H1 (cell line): ENCODE data around the gene TMEM183A. TPM values are rescaled to one million over a fixed set of nuclear protein-coding genes. Genes with fewer than 3 reads are reported as not detected.

Source experiments
- CTCF ChIA-PET: fragments of 300-600 bp; sonication (Branson Sonifier 250); formaldehyde crosslinking; loops from one replicate; lab custom pipeline; 2021; ENCODE audit not compliant: partially characterized antibody; lab: Charles Lee
- POLR2A ChIA-PET: fragments of 300-600 bp; sonication (Branson Sonifier 250); formaldehyde crosslinking; loops from one replicate; lab custom pipeline; 2021; ENCODE audit warnings: inconsistent platforms; ENCODE audit not compliant: partially characterized antibody; lab: Charles Lee
- DNase-seq, 2 experiments: peaks; one replicate each; pipeline versions ENCODE4 v3.0.0 to v3.0.0-alpha.2; 2010 to 2022; ENCODE audit warnings: low spot score in 2 of 2, low read depth in 1 of 2, mixed read lengths in 1 of 2
- FAIRE-seq: peaks from 2 replicates; lab custom pipeline; 2011; peaks lifted over from hg19 to GRCh38; lab: Jason Lieb, UNC
- H2AFZ ChIP-seq: 2 replicates; pipeline ENCODE4 v1.8.1; 2012; ENCODE audit warnings: low read length, inconsistent platforms
- H2AK5ac ChIP-seq: 2 replicates; pipeline ENCODE4 v1.6.1; 2013; ENCODE audit warnings: low read depth, low read length
- H2BK120ac ChIP-seq: replicated peaks from 2 replicates; pipeline ENCODE3; 2013; ENCODE audit warnings: low read depth, low read length, inconsistent platforms
- H2BK12ac ChIP-seq: 2 replicates; pipeline ENCODE4 v1.6.1; 2013; ENCODE audit warnings: low read depth, low read length
- H2BK15ac ChIP-seq: 2 replicates; pipeline ENCODE4 v1.6.1; 2013; ENCODE audit warnings: low read length
- H2BK20ac ChIP-seq: 2 replicates; pipeline ENCODE4 v1.6.1; 2013; ENCODE audit warnings: low read length
- H2BK5ac ChIP-seq: 2 replicates; pipeline ENCODE4 v1.6.1; 2013; ENCODE audit warnings: low read depth, low read length
- H3K14ac ChIP-seq: 2 replicates; pipeline ENCODE4 v1.6.1; 2013; ENCODE audit warnings: inconsistent platforms; ENCODE audit not compliant: insufficient read length
- H3K18ac ChIP-seq: 2 replicates; pipeline ENCODE4 v1.6.1; 2013; ENCODE audit warnings: low read length; ENCODE audit errors: extremely low read depth
- H3K23ac ChIP-seq: 2 replicates; pipeline ENCODE4 v1.6.1; 2013; ENCODE audit warnings: inconsistent platforms; ENCODE audit not compliant: insufficient read length
- H3K23me2 ChIP-seq: 2 replicates; pipeline ENCODE4 v1.6.1; 2013; ENCODE audit warnings: low read depth, low read length
- H3K27ac ChIP-seq: 2 replicates; pipeline ENCODE4 v1.6.1; 2011; ENCODE audit warnings: low read depth, low read length, inconsistent platforms
- H3K27me3 ChIP-seq, 4 experiments: replicated peaks in 1 of 4; 1 replicate in 1 of 4; 2 replicates in 3 of 4; pipeline versions ENCODE4 v1.6.1 to v1.8.1; 2011 to 2013; ENCODE audit warnings: low read length in 3 of 4, mild to moderate bottlenecking in 3 of 4, inconsistent platforms in 2 of 4, mixed read lengths in 2 of 4, moderate library complexity in 1 of 4; ENCODE audit not compliant: control insufficient read depth in 3 of 4, insufficient read depth in 3 of 4; ENCODE audit errors: extremely low read depth in 1 of 4
- H3K36me3 ChIP-seq, 4 experiments: 2 replicates each; pipeline versions ENCODE4 v1.6.1 to v1.8.1; 2011 to 2013; ENCODE audit warnings: mild to moderate bottlenecking in 4 of 4, low read length in 3 of 4, moderate library complexity in 2 of 4, control low read depth in 1 of 4, inconsistent platforms in 1 of 4; ENCODE audit not compliant: insufficient read depth in 4 of 4, control insufficient read depth in 2 of 4
- H3K4ac ChIP-seq: replicated peaks from 2 replicates; pipeline ENCODE3; 2013; ENCODE audit warnings: low read length, low read depth, mixed read lengths, inconsistent platforms; ENCODE audit not compliant: insufficient read length
- H3K4me1 ChIP-seq, 4 experiments: replicated peaks in 1 of 4; 1 replicate in 1 of 4; 2 replicates in 3 of 4; pipeline versions ENCODE4 v1.6.1 to v1.8.1; 2011 to 2013; ENCODE audit warnings: low read length in 3 of 4, inconsistent platforms in 2 of 4, mixed read lengths in 1 of 4; ENCODE audit not compliant: insufficient read depth in 4 of 4, control insufficient read depth in 3 of 4
- H3K4me2 ChIP-seq, 2 experiments: 2 replicates each; pipeline versions ENCODE4 v1.6.1 to v1.8.1; 2011 to 2013; ENCODE audit warnings: low read depth in 2 of 2, low read length in 2 of 2, control low read depth in 1 of 2, inconsistent platforms in 1 of 2, mild to moderate bottlenecking in 1 of 2; ENCODE audit not compliant: insufficient read depth in 1 of 2
- H3K4me3 ChIP-seq, 4 experiments: fragments of 200-600, 300-600 bp in 1 of 4; sonication (generic), shearing (Covaris generic), sonication (Bioruptor Twin) in 1 of 4; 2 replicates each; pipeline versions ENCODE4 v1.5.1 to v1.8.1; 2011 to 2016; ENCODE audit warnings: low read length in 4 of 4, low read depth in 3 of 4, control low read depth in 2 of 4, inconsistent platforms in 2 of 4, mild to moderate bottlenecking in 2 of 4, mixed read lengths in 1 of 4, moderate library complexity in 1 of 4; ENCODE audit not compliant: insufficient read depth in 2 of 4; ENCODE audit errors: extremely low read depth in 1 of 4
- H3K56ac ChIP-seq: replicated peaks from 2 replicates; pipeline ENCODE3; 2013; ENCODE audit warnings: low read depth, mild to moderate bottlenecking, mixed read lengths, low read length, inconsistent platforms; ENCODE audit not compliant: insufficient read length
- H3K79me1 ChIP-seq: 2 replicates; pipeline ENCODE4 v1.6.1; 2013; ENCODE audit warnings: low read depth, low read length, control low read depth
- H3K79me2 ChIP-seq, 2 experiments: 2 replicates each; pipeline versions ENCODE4 v1.6.1 to v1.8.1; 2012 to 2013; ENCODE audit warnings: low read length in 2 of 2, mild to moderate bottlenecking in 2 of 2, inconsistent platforms in 1 of 2; ENCODE audit not compliant: insufficient read depth in 2 of 2, control insufficient read depth in 1 of 2
- H3K9ac ChIP-seq, 4 experiments: replicated peaks in 1 of 4; 1 replicate in 1 of 4; 2 replicates in 3 of 4; pipeline versions ENCODE4 v1.6.1 to v1.8.1; 2011 to 2013; ENCODE audit warnings: low read depth in 3 of 4, low read length in 3 of 4, control low read depth in 2 of 4, mild to moderate bottlenecking in 2 of 4, moderate library complexity in 2 of 4, inconsistent platforms in 1 of 4; ENCODE audit errors: extremely low read depth in 1 of 4
- H3K9me3 ChIP-seq, 2 experiments: 2 replicates each; pipeline versions ENCODE4 v1.6.1 to v1.8.1; 2012 to 2013; ENCODE audit warnings: mild to moderate bottlenecking in 2 of 2, moderate library complexity in 2 of 2, control low read depth in 1 of 2, inconsistent platforms in 1 of 2, low read depth in 1 of 2, low read length in 1 of 2, mixed read lengths in 1 of 2; ENCODE audit not compliant: insufficient read depth in 2 of 2
- H4K20me1 ChIP-seq, 2 experiments: replicated peaks in 1 of 2; 2 replicates each; pipeline versions ENCODE3 to v1.8.1; 2011 to 2013; ENCODE audit warnings: inconsistent platforms in 2 of 2, low read length in 2 of 2, mild to moderate bottlenecking in 1 of 2; ENCODE audit not compliant: insufficient read depth in 2 of 2, control insufficient read depth in 1 of 2
- H4K5ac ChIP-seq: 2 replicates; pipeline ENCODE4 v1.6.1; 2013; ENCODE audit warnings: low read length, low read depth, mixed read lengths, inconsistent platforms; ENCODE audit not compliant: insufficient read length
- H4K8ac ChIP-seq: 2 replicates; pipeline ENCODE4 v1.8.0; 2013; ENCODE audit warnings: mild to moderate bottlenecking, moderate library complexity, low read length, inconsistent platforms; ENCODE audit not compliant: insufficient read depth; ENCODE audit errors: extremely low read depth
- H4K91ac ChIP-seq: replicated peaks from 2 replicates; pipeline ENCODE3; 2013; ENCODE audit warnings: low read length, mixed read lengths, inconsistent platforms; ENCODE audit not compliant: insufficient read length
- FOSL1 ChIP-seq: IDR thresholded peaks from 2 replicates; pipeline ENCODE4 v1.6.1; 2011; ENCODE audit warnings: mild to moderate bottlenecking, low read depth, low read length, moderate library complexity; ENCODE audit not compliant: insufficient read depth
- JUN ChIP-seq: IDR thresholded peaks from 2 replicates; pipeline ENCODE4 v1.6.1; 2011; ENCODE audit warnings: low read depth, mild to moderate bottlenecking, improper control_type of control experiment, low read length
- RFX5 ChIP-seq: IDR thresholded peaks from 2 replicates; pipeline ENCODE4 v1.6.1; 2011; ENCODE audit warnings: low read depth, low read length, improper control_type of control experiment, borderline replicate concordance
- WGBS, 2 experiments: shearing (Covaris generic) in 1 of 2; methylation state at CpG; one replicate each; pipeline versions ENCODE4 v1.1.6 to v1.1.7; 2013 to 2015; ENCODE audit warnings: low lambda C conversion rate in 2 of 2, mixed read lengths in 2 of 2, inconsistent platforms in 1 of 2, low coverage in 1 of 2, missing lambda C conversion rate in 1 of 2; ENCODE audit not compliant: insufficient replicate concordance in 2 of 2, insufficient coverage in 1 of 2, insufficient read length in 1 of 2; ENCODE audit errors: extremely low coverage in 1 of 2, missing lambda C conversion rate in 1 of 2; 5-methylcytosine and 5-hydroxymethylcytosine counted together
- polyA plus RNA-seq, 7 experiments: library from polyadenylated mRNA; depleted of rRNA in 3 of 7; stranded (reverse) in 5 of 7; unstranded in 2 of 7; fragments of >200 nt in 5 of 7; fragments of 200-250 nt in 2 of 7; gene quantifications; 1 replicate in 5 of 7; 2 replicates in 1 of 7; 4 replicates in 1 of 7; pipeline versions ENCODE4 v1.2.1 to v1.2.3, GENCODE V29; 2011 to 2013; ENCODE audit warnings: missing spikeins in 2 of 7, mixed read lengths in 2 of 7
- total RNA-seq: library from RNA; stranded (reverse); fragmentation: NEBNext Ultra II Directional; extraction: Animal tissue kit (Norgen Biotek cat#: 25700); gene quantifications from 2 replicates; pipeline ENCODE4 v1.2.1, GENCODE V29; 2021

TMEM183A gene
- total and polyA plus RNA-seq, 2 of the 8 experiments (the other 6 are each of a cell fraction or from before 2014, with no cell fraction given): 107 to 173 TPM

DNA sequence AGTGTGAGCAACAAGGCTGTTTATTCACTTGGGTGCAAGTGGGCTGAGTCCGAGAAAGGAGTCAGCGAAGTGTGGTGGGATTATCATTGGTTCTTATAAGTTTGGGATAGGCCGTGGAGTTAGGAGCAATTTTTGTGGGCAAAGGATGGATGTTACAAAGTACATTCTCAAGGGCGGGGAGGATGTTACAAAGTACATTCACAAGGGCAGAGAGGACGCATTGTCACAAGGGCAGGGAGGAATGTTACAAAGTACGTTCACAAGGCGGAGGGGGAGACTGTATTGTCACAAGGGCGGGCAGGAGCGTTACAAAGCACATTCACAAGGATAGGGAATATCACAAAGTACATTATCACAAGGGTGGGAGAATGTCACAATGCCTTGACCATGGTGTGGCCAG, 5.2 kb upstream of the TMEM183A start:
- POLR2A ChIA-PET: no interaction called here
- H3K18ac ChIP-seq: peak overlapping the region; percentile 62
- no peak overlapping the region for H3K23ac ChIP-seq
- no peak overlapping the region for H3K56ac ChIP-seq
- no peak overlapping the region for H3K9ac ChIP-seq
- no peak overlapping the region for H2BK120ac ChIP-seq
- WGBS, 2 experiments: 92% methylated on average over 9 of the region's 9 CpGs; no CpG with 5 or more reads in 1 of the 2 experiments
- peak overlapping the region; percentile 1 for H4K91ac ChIP-seq
- H2BK5ac ChIP-seq: peak overlapping the region; percentile 56; the same call in 1 of the 2 replicates
- peaks cover 5% of the 10 kb centered on the region; the same call in 1 of the 2 replicates for H3K23me2 ChIP-seq
- H3K27me3 ChIP-seq: no peaks in the 10 kb centered on the region
- H2BK12ac ChIP-seq: 0 out of 2 replicates have a peak overlapping the region, but pooled peaks have one; percentile 75
- no peak overlapping the region for H3K4me2 ChIP-seq
- no peak for DNase-seq
- H3K14ac ChIP-seq: no peak overlapping the region
- no peaks in the 10 kb centered on the region for H3K9me3 ChIP-seq
- H2AFZ ChIP-seq: peak overlapping the region; percentile 50; the same call in 1 of the 2 replicates
- no peaks in the 10 kb centered on the region for H3K36me3 ChIP-seq
- H3K4me3 ChIP-seq: no peak overlapping the region
- peak overlapping the region; percentile 31; the same call in 1 of the 2 replicates for H2BK15ac ChIP-seq
- H3K79me2 ChIP-seq: no peaks in the 10 kb centered on the region
- no peak overlapping the region for H4K8ac ChIP-seq
- CTCF ChIA-PET: interaction anchor here (0.6 to 6.0 kb wide), 4 partner anchors 12 to 192 kb away, joined by 3 to 43 read pairs (median 3); partner anchors contain the start of gene PCAT6
- no peak overlapping the region for H4K5ac ChIP-seq
- H3K4me1 ChIP-seq: peaks cover 0 to 4% (median 2%) of the 10 kb centered on the region in 4 experiments; a peak in 3 of 7 replicates
- TF ChIP-seq FOSL1 (no peak), JUN (no peak), RFX5 (no peak)
- H3K27ac ChIP-seq: no peak overlapping the region; the same call in 1 of the 2 replicates
- FAIRE-seq: no peak
- no peaks in the 10 kb centered on the region for H4K20me1 ChIP-seq
- no peak overlapping the region for H3K4ac ChIP-seq
- H2BK20ac ChIP-seq: peak overlapping the region; percentile 51; the same call in 1 of the 2 replicates
- 0 out of 2 replicates have a peak overlapping the region, but pooled peaks have one; percentile 53 for H2AK5ac ChIP-seq
- no peaks in the 10 kb centered on the region for H3K79me1 ChIP-seq
